H1 (cell line): Measurements from ENCODE around the gene IRGC. TPM values are rescaled to one million over a fixed set of nuclear protein-coding genes. Genes with fewer than 3 reads are reported as not detected.

Source experiments
- CTCF ChIA-PET: fragments of 300-600 bp; sonication (Branson Sonifier 250); formaldehyde crosslinking; loops from one replicate; lab custom pipeline; 2021; ENCODE audit not compliant: partially characterized antibody; lab: Charles Lee
- POLR2A ChIA-PET: fragments of 300-600 bp; sonication (Branson Sonifier 250); formaldehyde crosslinking; loops from one replicate; lab custom pipeline; 2021; ENCODE audit warnings: inconsistent platforms; ENCODE audit not compliant: partially characterized antibody; lab: Charles Lee
- DNase-seq, 2 experiments: peaks; one replicate each; pipeline versions ENCODE4 v3.0.0 to v3.0.0-alpha.2; 2010 to 2022; ENCODE audit warnings: low spot score in 2 of 2, low read depth in 1 of 2, mixed read lengths in 1 of 2
- FAIRE-seq: peaks from 2 replicates; lab custom pipeline; 2011; peaks lifted over from hg19 to GRCh38; lab: Jason Lieb, UNC
- H2AFZ ChIP-seq: 2 replicates; pipeline ENCODE4 v1.8.1; 2012; ENCODE audit warnings: low read length, inconsistent platforms
- H2AK5ac ChIP-seq: 2 replicates; pipeline ENCODE4 v1.6.1; 2013; ENCODE audit warnings: low read depth, low read length
- H2BK120ac ChIP-seq: replicated peaks from 2 replicates; pipeline ENCODE3; 2013; ENCODE audit warnings: low read depth, low read length, inconsistent platforms
- H2BK12ac ChIP-seq: 2 replicates; pipeline ENCODE4 v1.6.1; 2013; ENCODE audit warnings: low read depth, low read length
- H2BK15ac ChIP-seq: 2 replicates; pipeline ENCODE4 v1.6.1; 2013; ENCODE audit warnings: low read length
- H2BK20ac ChIP-seq: 2 replicates; pipeline ENCODE4 v1.6.1; 2013; ENCODE audit warnings: low read length
- H2BK5ac ChIP-seq: 2 replicates; pipeline ENCODE4 v1.6.1; 2013; ENCODE audit warnings: low read depth, low read length
- H3K14ac ChIP-seq: 2 replicates; pipeline ENCODE4 v1.6.1; 2013; ENCODE audit warnings: inconsistent platforms; ENCODE audit not compliant: insufficient read length
- H3K18ac ChIP-seq: 2 replicates; pipeline ENCODE4 v1.6.1; 2013; ENCODE audit warnings: low read length; ENCODE audit errors: extremely low read depth
- H3K23ac ChIP-seq: 2 replicates; pipeline ENCODE4 v1.6.1; 2013; ENCODE audit warnings: inconsistent platforms; ENCODE audit not compliant: insufficient read length
- H3K23me2 ChIP-seq: 2 replicates; pipeline ENCODE4 v1.6.1; 2013; ENCODE audit warnings: low read depth, low read length
- H3K27ac ChIP-seq: 2 replicates; pipeline ENCODE4 v1.6.1; 2011; ENCODE audit warnings: low read depth, low read length, inconsistent platforms
- H3K27me3 ChIP-seq, 4 experiments: replicated peaks in 1 of 4; 1 replicate in 1 of 4; 2 replicates in 3 of 4; pipeline versions ENCODE4 v1.6.1 to v1.8.1; 2011 to 2013; ENCODE audit warnings: low read length in 3 of 4, mild to moderate bottlenecking in 3 of 4, inconsistent platforms in 2 of 4, mixed read lengths in 2 of 4, moderate library complexity in 1 of 4; ENCODE audit not compliant: control insufficient read depth in 3 of 4, insufficient read depth in 3 of 4; ENCODE audit errors: extremely low read depth in 1 of 4
- H3K36me3 ChIP-seq, 4 experiments: 2 replicates each; pipeline versions ENCODE4 v1.6.1 to v1.8.1; 2011 to 2013; ENCODE audit warnings: mild to moderate bottlenecking in 4 of 4, low read length in 3 of 4, moderate library complexity in 2 of 4, control low read depth in 1 of 4, inconsistent platforms in 1 of 4; ENCODE audit not compliant: insufficient read depth in 4 of 4, control insufficient read depth in 2 of 4
- H3K4ac ChIP-seq: replicated peaks from 2 replicates; pipeline ENCODE3; 2013; ENCODE audit warnings: low read length, low read depth, mixed read lengths, inconsistent platforms; ENCODE audit not compliant: insufficient read length
- H3K4me1 ChIP-seq, 4 experiments: replicated peaks in 1 of 4; 1 replicate in 1 of 4; 2 replicates in 3 of 4; pipeline versions ENCODE4 v1.6.1 to v1.8.1; 2011 to 2013; ENCODE audit warnings: low read length in 3 of 4, inconsistent platforms in 2 of 4, mixed read lengths in 1 of 4; ENCODE audit not compliant: insufficient read depth in 4 of 4, control insufficient read depth in 3 of 4
- H3K4me2 ChIP-seq, 2 experiments: 2 replicates each; pipeline versions ENCODE4 v1.6.1 to v1.8.1; 2011 to 2013; ENCODE audit warnings: low read depth in 2 of 2, low read length in 2 of 2, control low read depth in 1 of 2, inconsistent platforms in 1 of 2, mild to moderate bottlenecking in 1 of 2; ENCODE audit not compliant: insufficient read depth in 1 of 2
- H3K4me3 ChIP-seq, 4 experiments: fragments of 200-600, 300-600 bp in 1 of 4; sonication (generic), shearing (Covaris generic), sonication (Bioruptor Twin) in 1 of 4; 2 replicates each; pipeline versions ENCODE4 v1.5.1 to v1.8.1; 2011 to 2016; ENCODE audit warnings: low read length in 4 of 4, low read depth in 3 of 4, control low read depth in 2 of 4, inconsistent platforms in 2 of 4, mild to moderate bottlenecking in 2 of 4, mixed read lengths in 1 of 4, moderate library complexity in 1 of 4; ENCODE audit not compliant: insufficient read depth in 2 of 4; ENCODE audit errors: extremely low read depth in 1 of 4
- H3K56ac ChIP-seq: replicated peaks from 2 replicates; pipeline ENCODE3; 2013; ENCODE audit warnings: low read depth, mild to moderate bottlenecking, mixed read lengths, low read length, inconsistent platforms; ENCODE audit not compliant: insufficient read length
- H3K79me1 ChIP-seq: 2 replicates; pipeline ENCODE4 v1.6.1; 2013; ENCODE audit warnings: low read depth, low read length, control low read depth
- H3K79me2 ChIP-seq, 2 experiments: 2 replicates each; pipeline versions ENCODE4 v1.6.1 to v1.8.1; 2012 to 2013; ENCODE audit warnings: low read length in 2 of 2, mild to moderate bottlenecking in 2 of 2, inconsistent platforms in 1 of 2; ENCODE audit not compliant: insufficient read depth in 2 of 2, control insufficient read depth in 1 of 2
- H3K9ac ChIP-seq, 4 experiments: replicated peaks in 1 of 4; 1 replicate in 1 of 4; 2 replicates in 3 of 4; pipeline versions ENCODE4 v1.6.1 to v1.8.1; 2011 to 2013; ENCODE audit warnings: low read depth in 3 of 4, low read length in 3 of 4, control low read depth in 2 of 4, mild to moderate bottlenecking in 2 of 4, moderate library complexity in 2 of 4, inconsistent platforms in 1 of 4; ENCODE audit errors: extremely low read depth in 1 of 4
- H3K9me3 ChIP-seq, 2 experiments: 2 replicates each; pipeline versions ENCODE4 v1.6.1 to v1.8.1; 2012 to 2013; ENCODE audit warnings: mild to moderate bottlenecking in 2 of 2, moderate library complexity in 2 of 2, control low read depth in 1 of 2, inconsistent platforms in 1 of 2, low read depth in 1 of 2, low read length in 1 of 2, mixed read lengths in 1 of 2; ENCODE audit not compliant: insufficient read depth in 2 of 2
- H4K20me1 ChIP-seq, 2 experiments: replicated peaks in 1 of 2; 2 replicates each; pipeline versions ENCODE3 to v1.8.1; 2011 to 2013; ENCODE audit warnings: inconsistent platforms in 2 of 2, low read length in 2 of 2, mild to moderate bottlenecking in 1 of 2; ENCODE audit not compliant: insufficient read depth in 2 of 2, control insufficient read depth in 1 of 2
- H4K5ac ChIP-seq: 2 replicates; pipeline ENCODE4 v1.6.1; 2013; ENCODE audit warnings: low read length, low read depth, mixed read lengths, inconsistent platforms; ENCODE audit not compliant: insufficient read length
- H4K8ac ChIP-seq: 2 replicates; pipeline ENCODE4 v1.8.0; 2013; ENCODE audit warnings: mild to moderate bottlenecking, moderate library complexity, low read length, inconsistent platforms; ENCODE audit not compliant: insufficient read depth; ENCODE audit errors: extremely low read depth
- H4K91ac ChIP-seq: replicated peaks from 2 replicates; pipeline ENCODE3; 2013; ENCODE audit warnings: low read length, mixed read lengths, inconsistent platforms; ENCODE audit not compliant: insufficient read length
- ATF2 ChIP-seq: IDR thresholded peaks from 2 replicates; pipeline ENCODE4 v1.6.1; 2012; ENCODE audit warnings: low read length, inconsistent platforms
- BACH1 ChIP-seq: IDR thresholded peaks from 2 replicates; pipeline ENCODE4 v1.6.1; 2012; ENCODE audit warnings: low read length, improper control_type of control experiment
- BCL11A ChIP-seq, 2 experiments: IDR thresholded peaks; one replicate each; pipeline ENCODE4 v1.6.1; 2011; ENCODE audit warnings: low read depth in 2 of 2, low read length in 2 of 2, mild to moderate bottlenecking in 2 of 2
- HDAC2 ChIP-seq, 2 experiments: fragments of 300-600 bp in 1 of 2; sonication (generic) in 1 of 2; IDR thresholded peaks; 2 replicates each; pipeline ENCODE4 v1.6.1; 2011 to 2012; ENCODE audit warnings: low read depth in 2 of 2, low read length in 2 of 2, mild to moderate bottlenecking in 2 of 2, moderate library complexity in 2 of 2, borderline replicate concordance in 1 of 2, inconsistent platforms in 1 of 2
- KDM4A ChIP-seq: IDR thresholded peaks from one replicate; pipeline ENCODE4 v1.7.1; 2012; ENCODE audit warnings: low read depth, mild to moderate bottlenecking, moderate library complexity, low read length, inconsistent platforms; ENCODE audit not compliant: severe bottlenecking
- POLR2A ChIP-seq, 2 experiments: IDR thresholded peaks; 1 replicate in 1 of 2; 2 replicates in 1 of 2; pipeline ENCODE4 v1.6.1; 2011; ENCODE audit warnings: low read depth in 2 of 2, low read length in 2 of 2, mild to moderate bottlenecking in 2 of 2; ENCODE audit errors: control extremely low read depth in 1 of 2
- RNF2 ChIP-seq: fragments of 200-900, 300-1000 bp; sonication (generic); IDR thresholded peaks from 2 replicates; pipeline ENCODE4 v1.7.1; 2016; ENCODE audit warnings: borderline replicate concordance, low read depth, mild to moderate bottlenecking, antibody characterized with exemption, low read length; ENCODE audit not compliant: poor library complexity, severe bottlenecking; ENCODE audit errors: missing control alignments
- SP1 ChIP-seq: IDR thresholded peaks from 2 replicates; pipeline ENCODE4 v1.6.1; 2011; ENCODE audit warnings: low read depth, low read length
- WGBS, 2 experiments: shearing (Covaris generic) in 1 of 2; methylation state at CpG; one replicate each; pipeline versions ENCODE4 v1.1.6 to v1.1.7; 2013 to 2015; ENCODE audit warnings: low lambda C conversion rate in 2 of 2, mixed read lengths in 2 of 2, inconsistent platforms in 1 of 2, low coverage in 1 of 2, missing lambda C conversion rate in 1 of 2; ENCODE audit not compliant: insufficient replicate concordance in 2 of 2, insufficient coverage in 1 of 2, insufficient read length in 1 of 2; ENCODE audit errors: extremely low coverage in 1 of 2, missing lambda C conversion rate in 1 of 2; 5-methylcytosine and 5-hydroxymethylcytosine counted together
- polyA plus RNA-seq, 7 experiments: library from polyadenylated mRNA; depleted of rRNA in 3 of 7; stranded (reverse) in 5 of 7; unstranded in 2 of 7; fragments of >200 nt in 5 of 7; fragments of 200-250 nt in 2 of 7; gene quantifications; 1 replicate in 5 of 7; 2 replicates in 1 of 7; 4 replicates in 1 of 7; pipeline versions ENCODE4 v1.2.1 to v1.2.3, GENCODE V29; 2011 to 2013; ENCODE audit warnings: missing spikeins in 2 of 7, mixed read lengths in 2 of 7
- total RNA-seq: library from RNA; stranded (reverse); fragmentation: NEBNext Ultra II Directional; extraction: Animal tissue kit (Norgen Biotek cat#: 25700); gene quantifications from 2 replicates; pipeline ENCODE4 v1.2.1, GENCODE V29; 2021
- TF ChIP-seq, protein P1 (sequence below), 3 experiments: IDR thresholded peaks; 1 replicate in 2 of 3; 2 replicates in 1 of 3; pipeline versions ENCODE4 v1.5.1 to v1.6.1; 2011; ENCODE audit warnings: low read length in 3 of 3, mild to moderate bottlenecking in 3 of 3, inconsistent platforms in 2 of 3, low read depth in 1 of 3, moderate library complexity in 1 of 3; ENCODE audit not compliant: insufficient read depth in 1 of 3; ENCODE audit errors: control extremely low read depth in 1 of 3

The IRGC gene
- total and polyA plus RNA-seq, 2 of the 8 experiments (the other 6 are each of a cell fraction or from before 2014, with no cell fraction given), result not detected

GRCh38 chr19:43731346-43731745 lies 15.5 kb downstream of the IRGC start:
- Histone ChIP-seq H3K9me3 (no peaks in the 10 kb centered on the region), H3K23me2 (no peaks in the 10 kb centered on the region), H3K4me3 (no peak overlapping the region), H2BK120ac (no peak overlapping the region), H3K23ac (no peak overlapping the region), H2BK20ac (no peak overlapping the region), H2BK15ac (no peak overlapping the region), H3K79me2 (no peaks in the 10 kb centered on the region), H4K5ac (no peak overlapping the region), H3K79me1 (no peaks in the 10 kb centered on the region), H2BK5ac (no peak overlapping the region), H3K36me3 (peaks cover 8 to 34% (median 19%) of the 10 kb centered on the region in 4 experiments; a peak in 6 of 8 replicates), H4K20me1 (peaks cover 0 to 8% of the 10 kb centered on the region in 2 experiments), H4K8ac (peak overlapping the region; percentile 2), H3K18ac (no peak overlapping the region), H3K27ac (no peak overlapping the region), H3K4ac (no peak overlapping the region), H3K14ac (no peak overlapping the region), H2AFZ (no peak overlapping the region), H3K9ac (no peak overlapping the region), H2AK5ac (no peak overlapping the region), H3K4me2 (no peak overlapping the region), H3K4me1 (no peaks in the 10 kb centered on the region), H2BK12ac (no peak overlapping the region), H3K56ac (no peak overlapping the region), H4K91ac (no peak overlapping the region), H3K27me3 (no peaks in the 10 kb centered on the region)
- WGBS, 2 experiments, result 88% methylated on average over 12 of the region's 14 CpGs; no CpG with 5 or more reads in 1 of the 2 experiments
- POLR2A ChIA-PET, result no interaction called here
- CTCF ChIA-PET, result interaction anchor here (1.3 to 2.7 kb wide), 3 partner anchors 8 to 32 kb away, joined by 3 to 11 read pairs (median 8); no protein-coding TSS in a partner anchor
- DNase-seq, result no peak
- no peak for FAIRE-seq
- TF ChIP-seq ATF2, result no peak
- no peak for TF ChIP-seq SP1
- no peak for TF ChIP-seq HDAC2 (IDR thresholded peaks at IDR 0.05; ENCODE audit: borderline replicate concordance in 1 of 2, low read depth in 2 of 2, low read length in 2 of 2)
- TF ChIP-seq BACH1, result no peak
- TF ChIP-seq KDM4A, result no peak
- no peak for TF ChIP-seq RNF2
- no peak for TF ChIP-seq BCL11A (IDR thresholded peaks at IDR 0.05; ENCODE audit: low read depth in 2 of 2, low read length in 2 of 2)
- TF ChIP-seq, protein P1, sequence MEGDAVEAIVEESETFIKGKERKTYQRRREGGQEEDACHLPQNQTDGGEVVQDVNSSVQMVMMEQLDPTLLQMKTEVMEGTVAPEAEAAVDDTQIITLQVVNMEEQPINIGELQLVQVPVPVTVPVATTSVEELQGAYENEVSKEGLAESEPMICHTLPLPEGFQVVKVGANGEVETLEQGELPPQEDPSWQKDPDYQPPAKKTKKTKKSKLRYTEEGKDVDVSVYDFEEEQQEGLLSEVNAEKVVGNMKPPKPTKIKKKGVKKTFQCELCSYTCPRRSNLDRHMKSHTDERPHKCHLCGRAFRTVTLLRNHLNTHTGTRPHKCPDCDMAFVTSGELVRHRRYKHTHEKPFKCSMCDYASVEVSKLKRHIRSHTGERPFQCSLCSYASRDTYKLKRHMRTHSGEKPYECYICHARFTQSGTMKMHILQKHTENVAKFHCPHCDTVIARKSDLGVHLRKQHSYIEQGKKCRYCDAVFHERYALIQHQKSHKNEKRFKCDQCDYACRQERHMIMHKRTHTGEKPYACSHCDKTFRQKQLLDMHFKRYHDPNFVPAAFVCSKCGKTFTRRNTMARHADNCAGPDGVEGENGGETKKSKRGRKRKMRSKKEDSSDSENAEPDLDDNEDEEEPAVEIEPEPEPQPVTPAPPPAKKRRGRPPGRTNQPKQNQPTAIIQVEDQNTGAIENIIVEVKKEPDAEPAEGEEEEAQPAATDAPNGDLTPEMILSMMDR (IDR thresholded peaks at IDR 0.05; ENCODE audit: control extremely low read depth in 1 of 3, insufficient read depth in 1 of 3, low read depth in 1 of 3, low read length in 3 of 3), result no peak
- TF ChIP-seq POLR2A (IDR thresholded peaks at IDR 0.05; ENCODE audit: control extremely low read depth in 1 of 2, low read depth in 2 of 2, low read length in 2 of 2), result no peak
